Liver (tissue), 3 donors: Measurements from ENCODE around the gene IAPP.

Experiments used
- FOXA1 ChIP-seq: IDR thresholded peaks from 2 replicates; pipeline ENCODE4 v1.6.1; 2016; ENCODE audit warnings: antibody characterized with exemption
- GABPA ChIP-seq, 2 donors: IDR thresholded peaks in 1 of 2; conservative IDR thresholded peaks in 1 of 2; 2 replicates each; pipeline ENCODE4 v1.6.1; 2016; ENCODE audit warnings: antibody characterized with exemption in 2 of 2, mild to moderate bottlenecking in 1 of 2, moderate library complexity in 1 of 2
- JUND ChIP-seq, 2 donors: IDR thresholded peaks; 2 replicates each; pipeline ENCODE4 v1.6.1; 2016; ENCODE audit warnings: antibody characterized with exemption in 2 of 2
- RAD21 ChIP-seq, 2 donors: IDR thresholded peaks; 2 replicates each; pipeline ENCODE4 v1.6.1; 2016; ENCODE audit warnings: antibody characterized with exemption in 2 of 2, mild to moderate bottlenecking in 2 of 2
- RXRA ChIP-seq, 2 donors: IDR thresholded peaks; 2 replicates each; pipeline ENCODE4 v1.6.1; 2017 to 2018; ENCODE audit warnings: antibody characterized with exemption in 2 of 2, mild to moderate bottlenecking in 1 of 2
- SP1 ChIP-seq: IDR thresholded peaks from 2 replicates; pipeline ENCODE4 v1.6.1; 2018; ENCODE audit warnings: antibody characterized with exemption, mild to moderate bottlenecking
- YY1 ChIP-seq: IDR thresholded peaks from 2 replicates; pipeline ENCODE4 v1.6.1; 2016; ENCODE audit warnings: antibody characterized with exemption, mild to moderate bottlenecking
- TF ChIP-seq, protein P1 (sequence below): fragments of 150-350 bp; IDR thresholded peaks from 2 replicates; pipeline ENCODE4 v1.5.1; 2017; ENCODE audit warnings: improper control_type of control experiment, low read depth, low read length; ENCODE audit not compliant: missing input control
- TF ChIP-seq, protein P2 (sequence below): IDR thresholded peaks from 2 replicates; pipeline ENCODE4 v1.6.1; 2016; ENCODE audit warnings: antibody characterized with exemption, mild to moderate bottlenecking
- TF ChIP-seq, protein P3 (sequence below): IDR thresholded peaks from 2 replicates; pipeline ENCODE4 v1.6.1; 2016; ENCODE audit warnings: antibody characterized with exemption
- TF ChIP-seq, protein P4 (sequence below): IDR thresholded peaks from 2 replicates; pipeline ENCODE4 v1.6.1; 2016; ENCODE audit warnings: antibody characterized with exemption
- donor health status: healthy.
- donor health status: healthy.

DNA sequence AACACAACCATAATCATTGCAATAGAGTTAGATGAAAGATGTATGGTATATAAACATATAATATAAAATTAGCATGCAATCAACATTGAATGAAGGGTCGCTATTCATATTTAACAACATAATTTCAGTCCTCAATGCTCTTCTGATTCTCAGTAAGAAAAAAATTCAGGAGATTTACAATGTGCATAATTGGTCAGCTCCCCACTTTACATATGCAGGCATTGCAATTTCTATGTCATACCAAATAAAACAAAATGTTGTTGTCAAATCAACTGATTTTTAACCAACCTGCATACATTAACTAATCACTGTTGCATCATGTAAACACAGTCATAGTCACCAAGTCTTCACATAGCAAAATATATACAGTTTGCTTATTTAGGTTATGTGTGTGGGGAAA lies 32.8 kb upstream of the IAPP start:
- TF ChIP-seq, protein P1, sequence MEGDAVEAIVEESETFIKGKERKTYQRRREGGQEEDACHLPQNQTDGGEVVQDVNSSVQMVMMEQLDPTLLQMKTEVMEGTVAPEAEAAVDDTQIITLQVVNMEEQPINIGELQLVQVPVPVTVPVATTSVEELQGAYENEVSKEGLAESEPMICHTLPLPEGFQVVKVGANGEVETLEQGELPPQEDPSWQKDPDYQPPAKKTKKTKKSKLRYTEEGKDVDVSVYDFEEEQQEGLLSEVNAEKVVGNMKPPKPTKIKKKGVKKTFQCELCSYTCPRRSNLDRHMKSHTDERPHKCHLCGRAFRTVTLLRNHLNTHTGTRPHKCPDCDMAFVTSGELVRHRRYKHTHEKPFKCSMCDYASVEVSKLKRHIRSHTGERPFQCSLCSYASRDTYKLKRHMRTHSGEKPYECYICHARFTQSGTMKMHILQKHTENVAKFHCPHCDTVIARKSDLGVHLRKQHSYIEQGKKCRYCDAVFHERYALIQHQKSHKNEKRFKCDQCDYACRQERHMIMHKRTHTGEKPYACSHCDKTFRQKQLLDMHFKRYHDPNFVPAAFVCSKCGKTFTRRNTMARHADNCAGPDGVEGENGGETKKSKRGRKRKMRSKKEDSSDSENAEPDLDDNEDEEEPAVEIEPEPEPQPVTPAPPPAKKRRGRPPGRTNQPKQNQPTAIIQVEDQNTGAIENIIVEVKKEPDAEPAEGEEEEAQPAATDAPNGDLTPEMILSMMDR: no peak
- TF ChIP-seq, protein P2, sequence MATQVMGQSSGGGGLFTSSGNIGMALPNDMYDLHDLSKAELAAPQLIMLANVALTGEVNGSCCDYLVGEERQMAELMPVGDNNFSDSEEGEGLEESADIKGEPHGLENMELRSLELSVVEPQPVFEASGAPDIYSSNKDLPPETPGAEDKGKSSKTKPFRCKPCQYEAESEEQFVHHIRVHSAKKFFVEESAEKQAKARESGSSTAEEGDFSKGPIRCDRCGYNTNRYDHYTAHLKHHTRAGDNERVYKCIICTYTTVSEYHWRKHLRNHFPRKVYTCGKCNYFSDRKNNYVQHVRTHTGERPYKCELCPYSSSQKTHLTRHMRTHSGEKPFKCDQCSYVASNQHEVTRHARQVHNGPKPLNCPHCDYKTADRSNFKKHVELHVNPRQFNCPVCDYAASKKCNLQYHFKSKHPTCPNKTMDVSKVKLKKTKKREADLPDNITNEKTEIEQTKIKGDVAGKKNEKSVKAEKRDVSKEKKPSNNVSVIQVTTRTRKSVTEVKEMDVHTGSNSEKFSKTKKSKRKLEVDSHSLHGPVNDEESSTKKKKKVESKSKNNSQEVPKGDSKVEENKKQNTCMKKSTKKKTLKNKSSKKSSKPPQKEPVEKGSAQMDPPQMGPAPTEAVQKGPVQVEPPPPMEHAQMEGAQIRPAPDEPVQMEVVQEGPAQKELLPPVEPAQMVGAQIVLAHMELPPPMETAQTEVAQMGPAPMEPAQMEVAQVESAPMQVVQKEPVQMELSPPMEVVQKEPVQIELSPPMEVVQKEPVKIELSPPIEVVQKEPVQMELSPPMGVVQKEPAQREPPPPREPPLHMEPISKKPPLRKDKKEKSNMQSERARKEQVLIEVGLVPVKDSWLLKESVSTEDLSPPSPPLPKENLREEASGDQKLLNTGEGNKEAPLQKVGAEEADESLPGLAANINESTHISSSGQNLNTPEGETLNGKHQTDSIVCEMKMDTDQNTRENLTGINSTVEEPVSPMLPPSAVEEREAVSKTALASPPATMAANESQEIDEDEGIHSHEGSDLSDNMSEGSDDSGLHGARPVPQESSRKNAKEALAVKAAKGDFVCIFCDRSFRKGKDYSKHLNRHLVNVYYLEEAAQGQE: no peak
- TF ChIP-seq RXRA (IDR thresholded peaks at IDR 0.05): no peak
- no peak for TF ChIP-seq SP1
- TF ChIP-seq, protein P3, sequence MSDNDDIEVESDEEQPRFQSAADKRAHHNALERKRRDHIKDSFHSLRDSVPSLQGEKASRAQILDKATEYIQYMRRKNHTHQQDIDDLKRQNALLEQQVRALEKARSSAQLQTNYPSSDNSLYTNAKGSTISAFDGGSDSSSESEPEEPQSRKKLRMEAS: no peak
- no peak for TF ChIP-seq FOXA1
- no peak for TF ChIP-seq JUND (IDR thresholded peaks at IDR 0.05)
- no peak for TF ChIP-seq YY1
- TF ChIP-seq RAD21 (IDR thresholded peaks at IDR 0.05): no peak
- no peak for TF ChIP-seq GABPA (IDR thresholded peaks at IDR 0.05 in 1 of 2, conservative IDR thresholded peaks at IDR 0.05 in 1 of 2)
- TF ChIP-seq, protein P4, sequence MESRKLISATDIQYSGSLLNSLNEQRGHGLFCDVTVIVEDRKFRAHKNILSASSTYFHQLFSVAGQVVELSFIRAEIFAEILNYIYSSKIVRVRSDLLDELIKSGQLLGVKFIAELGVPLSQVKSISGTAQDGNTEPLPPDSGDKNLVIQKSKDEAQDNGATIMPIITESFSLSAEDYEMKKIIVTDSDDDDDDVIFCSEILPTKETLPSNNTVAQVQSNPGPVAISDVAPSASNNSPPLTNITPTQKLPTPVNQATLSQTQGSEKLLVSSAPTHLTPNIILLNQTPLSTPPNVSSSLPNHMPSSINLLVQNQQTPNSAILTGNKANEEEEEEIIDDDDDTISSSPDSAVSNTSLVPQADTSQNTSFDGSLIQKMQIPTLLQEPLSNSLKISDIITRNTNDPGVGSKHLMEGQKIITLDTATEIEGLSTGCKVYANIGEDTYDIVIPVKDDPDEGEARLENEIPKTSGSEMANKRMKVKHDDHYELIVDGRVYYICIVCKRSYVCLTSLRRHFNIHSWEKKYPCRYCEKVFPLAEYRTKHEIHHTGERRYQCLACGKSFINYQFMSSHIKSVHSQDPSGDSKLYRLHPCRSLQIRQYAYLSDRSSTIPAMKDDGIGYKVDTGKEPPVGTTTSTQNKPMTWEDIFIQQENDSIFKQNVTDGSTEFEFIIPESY: no peak
